Head of caudate nucleus (tissue), 42 donors: Measurements from ENCODE around the gene EPS8L2.

Experiments used
- DNase-seq, 42 donors: peaks; one replicate each; pipeline versions ENCODE4 v3.0.0 to v3.0.0-alpha.2; 2020 to 2021; ENCODE audit warnings: mixed read lengths in 7 of 42
- intact Hi-C: fragments of 100-400 bp; cut with DNase I; formaldehyde crosslinking; loops from one replicate; pipeline ENCODE4 v1.15.0; 2022

The EPS8L2 gene

GRCh38 chr11:705646-706438 lies at the start of gene EPS8L2:
EPS8L2 (plus strand) TSS chr11:706231; CDS start chr11:709408, 3,177 bp downstream.
- DNase-seq, result peak in 3 of 42 donors; percentile 30 to 58 (median 40)
- intact Hi-C loops, result no loop called here

GRCh38 chr11:656426-656825 lies 49.6 kb upstream of the EPS8L2 start:
- intact Hi-C loops, result no loop called here
- DNase-seq, result no peak

GRCh38 chr11:656866-657265 lies 49.2 kb upstream of the EPS8L2 start:
- intact Hi-C loops, result no loop called here
- no peak for DNase-seq

- intact Hi-C loops, result no loop called here
- no peak for DNase-seq
Observed at GRCh38 chr11:657691-658126, 48.3 kb upstream of the EPS8L2 start.

- intact Hi-C loops, result loop anchor here (5.0 kb wide), 1 partner anchor 63 kb away; no protein-coding TSS in a partner anchor
- no peak for DNase-seq
Observed at GRCh38 chr11:659532-660085, 46.4 kb upstream of the EPS8L2 start.

- intact Hi-C loops, result loop anchor here (5.0 kb wide), 1 partner anchor 62 kb away; no protein-coding TSS in a partner anchor
- DNase-seq, result no peak
Observed at GRCh38 chr11:660281-660680, 45.8 kb upstream of the EPS8L2 start.

- no peak for DNase-seq
Observed at GRCh38 chr11:660681-661444, 45.2 kb upstream of the EPS8L2 start.

GRCh38 chr11:662689-663274 lies 43.2 kb upstream of the EPS8L2 start:
- intact Hi-C loops, result loop anchor here (5.0 kb wide), 1 partner anchor 60 kb away; no protein-coding TSS in a partner anchor
- DNase-seq, result peak; percentile 49 to 90 (median 76)

More at GRCh38 chr11:660681-661444, 45.2 kb upstream of the EPS8L2 start:
- intact Hi-C loops, result loop anchor here (5.0 kb wide), 1 partner anchor 61 kb away; no protein-coding TSS in a partner anchor

- intact Hi-C loops, result no loop called here
- DNase-seq, result peak in 1 of 42 donors; percentile 24
Observed at GRCh38 chr11:665062-665703, 40.8 kb upstream of the EPS8L2 start.

- intact Hi-C loops, result no loop called here
Observed at GRCh38 chr11:665704-666281, 40.2 kb upstream of the EPS8L2 start.

GRCh38 chr11:673866-674265 lies 32.2 kb upstream of the EPS8L2 start:
- intact Hi-C loops, result no loop called here
- no peak for DNase-seq

More at GRCh38 chr11:665704-666281, 40.2 kb upstream of the EPS8L2 start:
- DNase-seq, result peak in 8 of 42 donors; percentile 24 to 53 (median 31)

- intact Hi-C loops, result no loop called here
- DNase-seq, result no peak
Observed at GRCh38 chr11:674406-674805, 31.6 kb upstream of the EPS8L2 start.

GRCh38 chr11:678297-678696 lies 27.7 kb upstream of the EPS8L2 start:
- intact Hi-C loops, result no loop called here
- no peak for DNase-seq

- intact Hi-C loops, result no loop called here
- DNase-seq, result peak in 5 of 42 donors; percentile 22 to 56 (median 49)
Observed at GRCh38 chr11:679271-680207, 26.5 kb upstream of the EPS8L2 start.

- DNase-seq, result peak in 3 of 42 donors; percentile 19 to 38 (median 25)
- intact Hi-C loops, result no loop called here
Observed at GRCh38 chr11:680476-680875, 25.6 kb upstream of the EPS8L2 start.

- peak in 26 of 42 donors; percentile 34 to 80 (median 60) for DNase-seq
- intact Hi-C loops, result no loop called here
Observed at GRCh38 chr11:680970-681369, 25.1 kb upstream of the EPS8L2 start.
